Stimulated activated naive CD8-positive, alpha-beta T cell treated with anti-CD3 and anti-CD28 coated beads, Interleukin-15, amount 100 ng/mL, for 72 hours (primary cell): Measurements from ENCODE around the gene DDOST.
"Not testable (repeated sequence)": the region's sequence is repeated elsewhere in the genome, so short reads cannot be mapped to it uniquely, and the experiment has no call there.

Source experiments
- ATAC-seq: fragments of 150-1000 bp; cut with Tn5 transposase; 2 replicates; pipeline ENCODE4 v1.10.0; 2021; ENCODE audit warnings: mild to moderate bottlenecking, moderate library complexity
- DNase-seq, 2 donors: peaks; one replicate each; pipeline ENCODE4 v3.0.0; 2021 to 2022
- H3K27ac Mint-ChIP-seq, 2 donors: one replicate each; pipeline ENCODE4 v1.8.0; 2022; ENCODE audit warnings: mild to moderate bottlenecking in 2 of 2, mixed read lengths in 2 of 2, moderate library complexity in 2 of 2
- H3K27me3 Mint-ChIP-seq: one replicate; pipeline ENCODE4 v1.8.0; 2022; ENCODE audit warnings: mixed read lengths
- H3K4me1 Mint-ChIP-seq: one replicate; pipeline ENCODE4 v1.8.0; 2022; ENCODE audit warnings: mild to moderate bottlenecking, mixed read lengths
- H3K4me3 Mint-ChIP-seq, 2 donors: one replicate each; pipeline ENCODE4 v1.8.0; 2022; ENCODE audit warnings: mild to moderate bottlenecking in 2 of 2, mixed read lengths in 2 of 2, moderate library complexity in 1 of 2
- H3K9me3 Mint-ChIP-seq, 2 donors: one replicate each; pipeline ENCODE4 v1.8.0; 2022; ENCODE audit warnings: mixed read lengths in 2 of 2

The DDOST gene

GRCh38 chr1:20606801-20607570 lies 54.2 kb downstream of the DDOST start:
- not testable (repeated sequence) for H3K9me3 Mint-ChIP-seq, ATAC-seq, H3K27ac Mint-ChIP-seq, H3K4me1 Mint-ChIP-seq, H3K27me3 Mint-ChIP-seq, H3K4me3 Mint-ChIP-seq, DNase-seq

DNA sequence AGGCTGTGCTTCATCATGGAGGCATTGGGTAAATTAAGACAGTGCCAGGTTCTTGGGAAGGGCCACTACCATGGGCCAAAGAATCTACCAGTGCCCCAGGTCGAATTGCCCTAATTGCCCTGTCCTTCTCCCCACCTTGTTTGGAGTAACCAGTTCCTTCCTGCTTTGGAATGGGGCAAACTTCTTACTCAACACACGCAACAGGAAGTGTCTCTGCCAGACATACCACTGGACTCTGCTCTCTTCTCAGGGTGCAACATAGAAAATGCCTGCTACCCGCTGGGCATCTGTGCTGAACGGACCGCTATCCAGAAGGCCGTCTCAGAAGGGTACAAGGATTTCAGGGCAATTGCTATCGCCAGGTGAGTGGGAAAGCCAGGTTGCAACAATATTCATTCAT lies 56.5 kb downstream of the DDOST start:
- DNase-seq = no peak
- no peak for ATAC-seq
- H3K27me3 Mint-ChIP-seq = no peaks in the 10 kb centered on the region
- H3K9me3 Mint-ChIP-seq = no peaks in the 10 kb centered on the region
- H3K27ac Mint-ChIP-seq = no peak overlapping the region
- H3K4me1 Mint-ChIP-seq = no peaks in the 10 kb centered on the region
- H3K4me3 Mint-ChIP-seq = no peak overlapping the region

DNA sequence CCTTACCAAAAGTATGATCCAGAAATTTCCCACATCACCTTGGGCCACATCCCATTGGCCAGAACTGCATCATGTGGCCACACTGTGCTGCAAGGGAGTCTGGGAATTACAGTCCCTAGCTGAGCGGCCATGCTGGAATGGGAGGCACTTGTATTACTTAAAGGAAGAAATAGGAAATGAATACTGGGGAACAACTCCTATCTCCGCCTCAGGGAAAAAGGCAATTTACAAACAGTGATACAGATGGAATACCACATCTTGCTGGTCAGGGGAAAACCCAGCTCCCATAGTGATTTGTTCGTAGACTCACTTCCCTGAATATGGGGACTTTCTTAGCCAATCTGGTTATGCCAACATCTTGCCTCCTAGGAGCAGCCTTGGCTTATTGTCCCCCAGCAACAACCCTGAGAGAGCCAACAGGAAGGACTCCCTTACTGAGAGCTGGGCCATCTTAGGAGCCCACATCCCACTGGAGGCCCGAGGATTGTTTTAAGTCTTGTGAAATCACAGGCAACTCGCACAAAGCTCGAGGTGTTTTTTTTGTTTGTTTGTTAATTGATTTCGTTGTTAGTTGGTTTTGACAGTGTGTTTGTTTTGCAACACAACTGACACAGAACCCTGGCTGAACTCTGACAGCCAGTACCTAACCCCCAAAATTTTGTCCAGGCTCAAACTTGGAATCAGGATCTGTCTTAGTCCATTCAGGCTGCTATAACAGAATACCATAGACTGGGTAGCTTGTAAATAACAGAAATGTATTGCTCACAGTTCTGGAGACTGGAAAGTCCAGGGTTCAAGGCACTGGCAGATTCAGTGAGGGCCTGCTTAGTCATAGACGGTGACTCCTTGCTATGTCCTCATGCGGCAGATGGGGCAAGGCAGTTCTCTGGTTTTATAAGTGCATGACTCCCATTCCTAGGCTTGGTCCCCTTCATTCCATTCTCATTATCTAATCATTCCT lies 57.4 kb downstream of the DDOST start:
- Mint-ChIP-seq H3K27ac (no peak overlapping the region), H3K4me3 (no peak overlapping the region), H3K9me3 (no peaks in the 10 kb centered on the region), H3K4me1 (no peaks in the 10 kb centered on the region), H3K27me3 (no peaks in the 10 kb centered on the region)
- ATAC-seq (no peak), DNase-seq (no peak)

DNA sequence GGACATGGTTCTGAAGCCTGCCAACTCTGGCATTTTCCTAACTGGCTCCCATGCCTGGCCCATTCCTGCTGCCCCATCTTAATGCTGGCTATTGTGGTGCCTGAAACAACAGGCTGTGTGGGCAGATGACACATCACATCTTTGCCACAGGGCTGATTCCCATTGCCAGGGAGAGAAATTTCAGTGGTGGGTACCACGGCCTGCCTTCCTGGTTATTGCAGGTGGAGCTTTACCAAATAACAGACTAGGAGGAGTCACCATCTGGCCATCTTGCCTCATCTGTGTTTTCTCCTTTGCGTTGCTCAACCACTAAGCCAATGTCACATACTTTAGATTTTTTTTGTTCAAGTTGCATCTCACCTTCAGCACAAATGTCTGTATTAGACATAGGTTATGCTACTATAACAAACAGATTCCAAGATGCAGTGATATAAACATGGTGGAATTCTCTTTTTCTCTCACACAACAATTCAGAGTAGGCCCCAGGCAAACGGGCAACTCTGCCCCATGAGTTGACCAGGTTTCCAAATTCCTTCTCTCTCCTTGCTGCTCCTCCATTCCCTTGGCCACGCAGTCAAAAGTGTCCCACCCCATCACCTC lies 58.2 kb downstream of the DDOST start:
- Mint-ChIP-seq H3K4me1 (no peaks in the 10 kb centered on the region), H3K4me3 (no peak overlapping the region), H3K27me3 (no peaks in the 10 kb centered on the region), H3K9me3 (no peaks in the 10 kb centered on the region), H3K27ac (no peak overlapping the region)
- ATAC-seq (no peak), DNase-seq (no peak)
